K562 (cell line): ENCODE results near the gene VNN1. TPM values are rescaled to one million over a fixed set of nuclear protein-coding genes. Genes with fewer than 3 reads are reported as not detected.

Experiments used
- ATAC-seq: fragments of 200-7000 bp; cut with Tn5 transposase; 3 replicates; pipeline ENCODE4 v1.9.1; 2020; ENCODE audit warnings: moderate library complexity
- BruUV-seq: library from RNA; stranded (reverse); fragments of 400-500 nt; replicated peaks from 2 replicates; lab custom pipeline; 2021; lab: Mats Ljungman, UMichigan
- CTCF ChIA-PET: fragments of 300-600 bp; formaldehyde crosslinking; extraction: SDS; loops from one replicate; lab custom pipeline; 2021; ENCODE audit warnings: low intra/inter-chr PET ratio; lab: Yijun Ruan, JAX
- POLR2A ChIA-PET: fragments of 300-600, 350-650 bp; sonication (Branson Sonifier 250); formaldehyde crosslinking; extraction: SDS; loops from one replicate; lab custom pipeline; 2021; ENCODE audit warnings: antibody characterized with exemption, inconsistent platforms; lab: Yijun Ruan, JAX
- DNase-seq, 4 experiments: peaks; one replicate each; pipeline versions ENCODE4 v3.0.0 to v3.0.0-alpha.2; 2011 to 2018; ENCODE audit warnings: low spot score in 3 of 4, mixed read lengths in 3 of 4; ENCODE audit errors: extremely low read depth in 1 of 4
- FAIRE-seq: peaks from 2 replicates; lab custom pipeline; 2011; peaks lifted over from hg19 to GRCh38; lab: Jason Lieb, UNC
- H2AFZ ChIP-seq: 2 replicates; pipeline ENCODE4 v1.6.0; 2011; ENCODE audit warnings: low read depth, low read length, control low read depth, inconsistent platforms
- H3K27ac ChIP-seq: fragments of 200-600 bp; 3 replicates; pipeline ENCODE4 v1.8.0; 2011; ENCODE audit warnings: low read depth, mild to moderate bottlenecking, control low read depth, inconsistent platforms, low read length, moderate library complexity, mixed read lengths; ENCODE audit errors: extremely low read depth
- H3K27me3 ChIP-seq, 2 experiments: fragments of 300-600 bp in 1 of 2; 2 replicates in 1 of 2; 3 replicates in 1 of 2; pipeline versions ENCODE4 v1.6.0 to v1.8.0; 2011; ENCODE audit warnings: inconsistent platforms in 2 of 2, low read length in 2 of 2, mild to moderate bottlenecking in 1 of 2, mixed read lengths in 1 of 2, moderate library complexity in 1 of 2; ENCODE audit not compliant: control insufficient read depth in 2 of 2, insufficient read depth in 2 of 2
- H3K36me3 ChIP-seq: fragments of 300-600 bp; 3 replicates; pipeline ENCODE4 v1.8.0; 2011; ENCODE audit warnings: mild to moderate bottlenecking, low read length, inconsistent platforms; ENCODE audit not compliant: control insufficient read depth, insufficient read depth
- H3K4me1 ChIP-seq, 2 experiments: fragments of 200-600 bp in 1 of 2; replicated peaks in 1 of 2; 2 replicates in 1 of 2; 3 replicates in 1 of 2; pipeline versions ENCODE4 v1.5.1 to v1.8.0; 2011; ENCODE audit warnings: inconsistent platforms in 2 of 2, low read length in 2 of 2, mild to moderate bottlenecking in 1 of 2, mixed read lengths in 1 of 2, moderate library complexity in 1 of 2; ENCODE audit not compliant: control insufficient read depth in 2 of 2, insufficient read depth in 2 of 2
- H3K4me2 ChIP-seq: 2 replicates; pipeline ENCODE4 v1.6.1; 2011; ENCODE audit warnings: low read length, control low read depth, inconsistent platforms, mixed read lengths; ENCODE audit not compliant: insufficient read depth
- H3K4me3 ChIP-seq: fragments of 200-600 bp; sonication (generic), shearing (Covaris generic); 2 replicates; pipeline ENCODE4 v1.5.1; 2016; ENCODE audit warnings: control low read depth, inconsistent platforms
- H3K79me2 ChIP-seq: fragments of 200-600 bp; 3 replicates; pipeline ENCODE4 v1.8.0; 2011; ENCODE audit warnings: low read length, inconsistent platforms; ENCODE audit not compliant: control insufficient read depth, insufficient read depth
- H3K9ac ChIP-seq, 2 experiments: 2 replicates each; pipeline versions ENCODE4 v1.6.0 to v1.6.1; 2011; ENCODE audit warnings: low read depth in 2 of 2, low read length in 2 of 2, control low read depth in 1 of 2, inconsistent platforms in 1 of 2, mild to moderate bottlenecking in 1 of 2, mixed read lengths in 1 of 2; ENCODE audit not compliant: insufficient read depth in 1 of 2
- H3K9me1 ChIP-seq: one replicate; pipeline ENCODE4 v1.6.0; 2011; ENCODE audit warnings: inconsistent platforms, mild to moderate bottlenecking, low read length, moderate library complexity; ENCODE audit not compliant: control insufficient read depth, insufficient read depth
- H3K9me3 ChIP-seq: replicated peaks from 2 replicates; pipeline ENCODE4 v1.5.1; 2011; ENCODE audit warnings: low read depth, low read length, inconsistent platforms; ENCODE audit not compliant: control insufficient read depth, insufficient read depth
- H4K20me1 ChIP-seq: replicated peaks from 2 replicates; pipeline ENCODE4 v1.6.1; 2011; ENCODE audit warnings: low read length, inconsistent platforms, mixed read lengths; ENCODE audit not compliant: control insufficient read depth, insufficient read depth
- CEBPB ChIP-seq: fragments of 450-650 bp; IDR thresholded peaks from 2 replicates; pipeline ENCODE4 v1.6.1; 2016; ENCODE audit warnings: missing genetic modification characterization, missing compliant biosample characterization
- DPF2 ChIP-seq: fragments of 450-650 bp; IDR thresholded peaks from 2 replicates; pipeline ENCODE4 v1.6.1; 2016
- PCBP1 ChIP-seq: fragments of 200-400 bp; formaldehyde crosslinking; IDR thresholded peaks from 2 replicates; pipeline ENCODE4 v1.6.1; 2018; ENCODE audit warnings: mild to moderate bottlenecking, low read depth, low read length; ENCODE audit not compliant: poor library complexity, severe bottlenecking
- RBM14 ChIP-seq: fragments of 200-400 bp; formaldehyde crosslinking; IDR thresholded peaks from 2 replicates; pipeline ENCODE4 v1.6.1; 2018; ENCODE audit warnings: low read depth, mild to moderate bottlenecking, low read length, moderate library complexity, borderline replicate concordance; ENCODE audit not compliant: insufficient read depth
- YY1 ChIP-seq, 3 experiments: IDR thresholded peaks; 2 replicates each; pipeline ENCODE4 v1.6.1; 2011; ENCODE audit warnings: low read length in 2 of 3, mild to moderate bottlenecking in 2 of 3, moderate library complexity in 2 of 3, borderline replicate concordance in 1 of 3, control low read depth in 1 of 3, low read depth in 1 of 3; ENCODE audit not compliant: insufficient read depth in 3 of 3, insufficient replicate concordance in 2 of 3, control insufficient read depth in 1 of 3, insufficient read length in 1 of 3; ENCODE audit errors: extremely low read depth in 1 of 3
- WGBS: fragments of 100-300 bp; shearing (Covaris generic); methylation state at CpG from one replicate; pipeline ENCODE4 v1.1.6; 2016; ENCODE audit warnings: low coverage, mixed read lengths; ENCODE audit not compliant: insufficient coverage; ENCODE audit errors: missing lambda C conversion rate; 5-methylcytosine and 5-hydroxymethylcytosine counted together
- in situ Hi-C: fragments of 300-500 bp; cut with MboI; formaldehyde crosslinking; loops from 4 replicates; pipeline ENCODE4 v1.15.0; 2018; ENCODE audit warnings: inconsistent platforms, mixed read lengths
- intact Hi-C: fragments of 100-400 bp; cut with micrococcal nuclease; formaldehyde crosslinking; loops from 2 replicates; pipeline ENCODE4 v1.14.2; 2022
- polyA plus RNA-seq, 8 experiments: library from polyadenylated mRNA; depleted of rRNA in 4 of 8; stranded (reverse) in 5 of 8; unstranded in 3 of 8; fragments of >200 nt; fragmentation: Nextera tagmentation in 2 of 8; fragmentation: Illumina TruSeq in 1 of 8; extraction: Ambion mirVana in 2 of 8; extraction: Trizol in 1 of 8; gene quantifications; 2 replicates each; pipeline versions ENCODE4 v1.2.1 to v1.2.3, GENCODE V29; 2011 to 2014; ENCODE audit warnings: inconsistent platforms in 1 of 8, missing spikeins in 1 of 8
- total RNA-seq, 7 experiments: library from RNA; depleted of rRNA in 6 of 7; stranded (reverse); fragments of >200 nt in 6 of 7; fragmentation: Illumina TruSeq in 2 of 7; extraction: Trizol in 2 of 7; gene quantifications; 2 replicates each; pipeline versions ENCODE4 v1.2.1 to v1.2.3, GENCODE V29; 2011 to 2021; ENCODE audit warnings: low replicate concordance in 1 of 7
- TF ChIP-seq, protein P1 (sequence below), 3 experiments: IDR thresholded peaks in 2 of 3; conservative IDR thresholded peaks in 1 of 3; 2 replicates each; pipeline ENCODE4 v1.5.1; 2011 to 2012; ENCODE audit warnings: low read length in 3 of 3, mild to moderate bottlenecking in 3 of 3, control low read depth in 2 of 3, improper control_type of control experiment in 1 of 3, inconsistent platforms in 1 of 3, low read depth in 1 of 3, mixed read lengths in 1 of 3, moderate library complexity in 1 of 3; ENCODE audit not compliant: insufficient read depth in 2 of 3

The VNN1 gene
- total and polyA plus RNA-seq, 9 of the 15 experiments (the other 6 are each of a cell fraction or from before 2014, with no cell fraction given) = not detected

DNA sequence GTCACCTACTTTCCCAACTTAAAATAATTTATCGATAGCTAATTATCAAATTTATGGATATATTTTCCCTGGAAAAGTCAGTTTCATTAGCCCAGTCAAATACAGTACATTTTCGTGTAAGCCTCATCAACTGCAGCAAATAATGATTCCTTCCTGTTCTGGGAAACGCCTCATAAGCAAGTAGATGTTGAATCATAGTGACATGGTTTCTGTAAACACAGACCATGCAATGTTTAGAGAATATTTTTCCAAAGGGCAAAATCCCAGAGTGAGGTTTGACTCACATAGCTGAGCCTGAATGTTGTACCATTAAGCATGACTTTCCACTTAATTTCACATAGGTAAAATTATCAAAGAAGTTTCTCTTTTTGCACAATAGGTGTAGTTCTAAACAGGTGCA, 16.7 kb upstream of the VNN1 start (continued):
- TF ChIP-seq PCBP1 = no peak

DNA sequence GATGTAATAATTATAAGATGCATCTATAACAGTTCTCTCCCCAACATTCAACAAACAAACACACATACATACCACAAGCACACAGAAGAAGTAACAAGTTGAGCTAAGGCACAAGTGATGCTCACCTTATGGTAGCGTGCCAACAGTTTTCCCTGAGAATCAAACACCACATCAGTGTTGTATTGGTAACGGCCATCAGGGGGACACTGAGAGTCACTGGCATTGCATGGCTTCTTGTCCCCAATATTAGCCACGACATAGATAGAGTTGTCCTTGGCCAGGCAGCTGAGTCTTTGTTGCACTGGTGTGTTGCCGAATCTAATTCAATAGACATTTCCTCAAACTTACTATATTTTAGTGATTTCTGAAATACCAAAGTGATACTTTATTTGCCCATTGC, 14.8 kb upstream of the VNN1 start:
- intact Hi-C loops (no loop called here), in situ Hi-C loops (no loop called here)
- no peaks in the 10 kb centered on the region for H3K9me3 ChIP-seq
- peaks cover 3 to 9% of the 10 kb centered on the region in 2 experiments; a peak in 4 of 5 replicates for H3K27me3 ChIP-seq
- WGBS = 0% methylated on average over 4 of the region's 4 CpGs
- ChIA-PET POLR2A (no interaction called here), CTCF (interaction anchor here (0.6 kb wide), 1 partner anchor 60 kb away, joined by 3 read pairs; no protein-coding TSS in a partner anchor)
- no peak overlapping the region for H3K4me3 ChIP-seq
- H3K79me2 ChIP-seq = no peaks in the 10 kb centered on the region
- peak; percentile 79 for ATAC-seq
- H3K4me2 ChIP-seq = no peak overlapping the region
- no peak overlapping the region for H3K9ac ChIP-seq
- H3K36me3 ChIP-seq = no peaks in the 10 kb centered on the region
- BruUV-seq = no TSS peak
- H3K9me1 ChIP-seq = no peaks in the 10 kb centered on the region
- no peaks in the 10 kb centered on the region for H3K4me1 ChIP-seq
- H3K27ac ChIP-seq = no peak overlapping the region
- H2AFZ ChIP-seq = no peak overlapping the region
- no peaks in the 10 kb centered on the region for H4K20me1 ChIP-seq
- peak; percentile 67 for FAIRE-seq
- DNase-seq = peak in 1 of 4 experiments; percentile 15
- no peak for TF ChIP-seq DPF2
- TF ChIP-seq CEBPB (tag) = 0 out of 2 replicates have a peak, but pooled peaks have one; percentile 24
- no peak for TF ChIP-seq YY1 (IDR thresholded peaks at IDR 0.05; ENCODE audit: borderline replicate concordance in 1 of 3, control insufficient read depth in 1 of 3, extremely low read depth in 1 of 3, insufficient read depth in 3 of 3, insufficient read length in 1 of 3, insufficient replicate concordance in 2 of 3, low read depth in 1 of 3, low read length in 2 of 3)
- TF ChIP-seq RBM14 = no peak
- TF ChIP-seq, protein P1, sequence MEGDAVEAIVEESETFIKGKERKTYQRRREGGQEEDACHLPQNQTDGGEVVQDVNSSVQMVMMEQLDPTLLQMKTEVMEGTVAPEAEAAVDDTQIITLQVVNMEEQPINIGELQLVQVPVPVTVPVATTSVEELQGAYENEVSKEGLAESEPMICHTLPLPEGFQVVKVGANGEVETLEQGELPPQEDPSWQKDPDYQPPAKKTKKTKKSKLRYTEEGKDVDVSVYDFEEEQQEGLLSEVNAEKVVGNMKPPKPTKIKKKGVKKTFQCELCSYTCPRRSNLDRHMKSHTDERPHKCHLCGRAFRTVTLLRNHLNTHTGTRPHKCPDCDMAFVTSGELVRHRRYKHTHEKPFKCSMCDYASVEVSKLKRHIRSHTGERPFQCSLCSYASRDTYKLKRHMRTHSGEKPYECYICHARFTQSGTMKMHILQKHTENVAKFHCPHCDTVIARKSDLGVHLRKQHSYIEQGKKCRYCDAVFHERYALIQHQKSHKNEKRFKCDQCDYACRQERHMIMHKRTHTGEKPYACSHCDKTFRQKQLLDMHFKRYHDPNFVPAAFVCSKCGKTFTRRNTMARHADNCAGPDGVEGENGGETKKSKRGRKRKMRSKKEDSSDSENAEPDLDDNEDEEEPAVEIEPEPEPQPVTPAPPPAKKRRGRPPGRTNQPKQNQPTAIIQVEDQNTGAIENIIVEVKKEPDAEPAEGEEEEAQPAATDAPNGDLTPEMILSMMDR (IDR thresholded peaks at IDR 0.05 in 2 of 3, conservative IDR thresholded peaks at IDR 0.05 in 1 of 3; ENCODE audit: insufficient read depth in 2 of 3, low read depth in 1 of 3, low read length in 3 of 3) = peak; percentile 29 to 38 (median 29); a peak in 4 of 6 replicates
